Right kidney (tissue), 9 donors: ENCODE measurements around the gene ENGASE.
"Not testable (repeated sequence)": the region's sequence is repeated elsewhere in the genome, so short reads cannot be mapped to it uniquely, and the experiment has no call there.

Source experiments
- DNase-seq: peaks from one replicate; pipeline ENCODE4 v3.0.0-alpha.2; 2016
- long read RNA-seq, 8 donors: transcript quantifications; one replicate each; lab custom pipeline, GENCODE V29; 2026

The ENGASE gene, protein sequence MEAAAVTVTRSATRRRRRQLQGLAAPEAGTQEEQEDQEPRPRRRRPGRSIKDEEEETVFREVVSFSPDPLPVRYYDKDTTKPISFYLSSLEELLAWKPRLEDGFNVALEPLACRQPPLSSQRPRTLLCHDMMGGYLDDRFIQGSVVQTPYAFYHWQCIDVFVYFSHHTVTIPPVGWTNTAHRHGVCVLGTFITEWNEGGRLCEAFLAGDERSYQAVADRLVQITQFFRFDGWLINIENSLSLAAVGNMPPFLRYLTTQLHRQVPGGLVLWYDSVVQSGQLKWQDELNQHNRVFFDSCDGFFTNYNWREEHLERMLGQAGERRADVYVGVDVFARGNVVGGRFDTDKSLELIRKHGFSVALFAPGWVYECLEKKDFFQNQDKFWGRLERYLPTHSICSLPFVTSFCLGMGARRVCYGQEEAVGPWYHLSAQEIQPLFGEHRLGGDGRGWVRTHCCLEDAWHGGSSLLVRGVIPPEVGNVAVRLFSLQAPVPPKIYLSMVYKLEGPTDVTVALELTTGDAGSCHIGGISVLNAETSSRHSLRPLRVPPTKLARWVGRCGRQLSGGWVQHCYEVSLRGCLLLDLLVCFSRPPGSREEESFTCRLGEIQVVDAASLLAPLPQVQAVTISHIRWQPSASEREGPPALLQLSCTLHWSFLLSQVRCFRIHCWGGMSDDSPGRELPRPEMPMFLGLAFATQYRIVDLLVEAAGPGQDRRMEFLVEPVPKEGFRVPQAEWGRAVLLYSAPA
- long read RNA-seq, donor 1: 0 reads
- long read RNA-seq, donor 2: 0 reads
- long read RNA-seq, donor 3: 0 reads
- long read RNA-seq, donor 4, partial matches to known transcripts: 19 of 26 reads
- long read RNA-seq, donor 4, other reads (novel, unspliced or antisense): 0 of 26 reads
- long read RNA-seq, donor 5, partial matches to known transcripts: 0 of 2 reads
- long read RNA-seq, donor 5, other reads (novel, unspliced or antisense): 0 of 2 reads
- long read RNA-seq, donor 6, partial matches to known transcripts: 11 of 13 reads
- long read RNA-seq, donor 6, other reads (novel, unspliced or antisense): 0 of 13 reads
- long read RNA-seq, donor 7: 0 reads
- long read RNA-seq, donor 8, partial matches to known transcripts: 17 of 18 reads
- long read RNA-seq, donor 8, other reads (novel, unspliced or antisense): 0 of 18 reads

DNA sequence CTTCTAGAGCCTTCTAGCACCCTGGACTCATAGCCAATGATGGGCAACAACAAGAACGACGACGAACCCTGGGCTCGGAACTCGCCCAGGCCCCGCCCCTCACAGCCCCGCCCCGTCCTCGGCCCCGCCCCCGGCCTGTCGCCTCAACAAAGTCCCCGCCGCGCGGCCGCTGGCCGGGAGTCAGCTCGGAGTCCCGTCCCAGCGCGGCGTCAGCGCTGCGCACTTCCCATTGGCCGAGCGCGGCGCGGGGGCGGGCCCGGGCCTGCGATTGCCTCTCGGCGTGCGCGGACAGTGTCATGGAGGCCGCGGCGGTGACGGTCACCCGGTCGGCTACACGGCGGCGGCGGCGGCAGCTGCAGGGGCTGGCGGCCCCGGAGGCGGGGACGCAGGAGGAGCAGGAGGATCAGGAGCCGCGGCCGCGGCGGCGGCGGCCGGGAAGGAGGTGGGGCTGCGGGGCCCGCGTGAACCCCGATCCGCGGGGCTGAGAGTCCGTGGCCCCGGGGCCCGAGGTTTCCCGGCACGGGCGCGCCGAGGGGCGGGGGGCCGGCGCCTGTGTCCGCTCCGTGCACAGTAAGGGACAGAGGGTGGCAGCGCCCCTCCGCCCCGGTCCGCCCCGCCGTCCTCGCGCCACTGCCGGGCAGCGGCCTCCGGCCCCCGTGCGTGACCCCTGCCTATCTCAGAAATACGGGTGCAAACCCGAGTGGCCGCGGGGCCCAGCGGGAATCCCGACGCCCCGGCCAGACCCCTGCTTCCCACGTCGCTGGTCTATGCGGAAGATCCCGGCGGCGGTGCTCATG lies at the start of gene ENGASE:
TSS of gene ENGASE (plus strand) at position 176 of the 797 bp plus-strand sequence. CDS start at position 297, 121 bp downstream.
- peak; percentile 82 for DNase-seq

DNA sequence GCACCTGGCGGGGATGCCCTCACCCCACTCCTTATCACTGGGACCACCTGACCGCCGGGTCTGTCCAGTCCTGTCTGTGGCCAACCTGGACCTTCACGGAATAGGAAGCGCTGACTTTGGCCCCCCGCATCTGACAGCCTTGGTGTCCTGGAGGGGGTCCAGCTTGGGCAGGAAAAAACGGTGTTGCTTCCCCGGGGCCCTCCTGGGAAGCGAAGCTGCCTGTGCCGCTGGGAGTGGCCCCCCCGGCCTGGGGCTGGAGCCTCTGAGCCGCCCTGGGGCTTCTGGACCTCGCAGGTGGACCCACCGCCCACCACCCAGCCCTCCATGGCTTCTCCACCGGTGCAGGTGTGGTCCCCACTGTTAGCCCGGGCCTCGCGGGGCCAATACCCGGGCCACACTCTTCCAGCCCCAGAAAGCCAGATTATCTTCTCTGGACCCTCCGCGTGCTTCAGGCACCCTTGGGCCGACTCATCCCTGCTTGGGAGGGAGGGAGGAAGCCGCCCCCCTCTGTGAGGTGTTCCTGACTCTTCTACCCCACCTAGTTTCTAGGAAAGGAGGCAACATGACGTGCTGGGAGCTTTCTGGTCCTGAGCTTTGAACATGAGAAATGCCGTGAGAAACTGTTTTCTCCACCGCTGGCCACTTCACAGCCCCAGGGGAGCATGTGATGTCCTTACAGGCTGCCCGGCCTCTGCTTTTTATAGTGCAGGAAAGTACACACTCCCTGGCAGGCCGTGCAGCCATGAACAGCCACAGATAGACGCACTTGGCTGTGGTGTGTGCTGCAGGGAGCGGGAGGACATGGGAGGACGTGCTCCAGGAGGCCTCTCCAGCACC lies 49.5 kb upstream of the ENGASE start:
- no peak for DNase-seq

DNA sequence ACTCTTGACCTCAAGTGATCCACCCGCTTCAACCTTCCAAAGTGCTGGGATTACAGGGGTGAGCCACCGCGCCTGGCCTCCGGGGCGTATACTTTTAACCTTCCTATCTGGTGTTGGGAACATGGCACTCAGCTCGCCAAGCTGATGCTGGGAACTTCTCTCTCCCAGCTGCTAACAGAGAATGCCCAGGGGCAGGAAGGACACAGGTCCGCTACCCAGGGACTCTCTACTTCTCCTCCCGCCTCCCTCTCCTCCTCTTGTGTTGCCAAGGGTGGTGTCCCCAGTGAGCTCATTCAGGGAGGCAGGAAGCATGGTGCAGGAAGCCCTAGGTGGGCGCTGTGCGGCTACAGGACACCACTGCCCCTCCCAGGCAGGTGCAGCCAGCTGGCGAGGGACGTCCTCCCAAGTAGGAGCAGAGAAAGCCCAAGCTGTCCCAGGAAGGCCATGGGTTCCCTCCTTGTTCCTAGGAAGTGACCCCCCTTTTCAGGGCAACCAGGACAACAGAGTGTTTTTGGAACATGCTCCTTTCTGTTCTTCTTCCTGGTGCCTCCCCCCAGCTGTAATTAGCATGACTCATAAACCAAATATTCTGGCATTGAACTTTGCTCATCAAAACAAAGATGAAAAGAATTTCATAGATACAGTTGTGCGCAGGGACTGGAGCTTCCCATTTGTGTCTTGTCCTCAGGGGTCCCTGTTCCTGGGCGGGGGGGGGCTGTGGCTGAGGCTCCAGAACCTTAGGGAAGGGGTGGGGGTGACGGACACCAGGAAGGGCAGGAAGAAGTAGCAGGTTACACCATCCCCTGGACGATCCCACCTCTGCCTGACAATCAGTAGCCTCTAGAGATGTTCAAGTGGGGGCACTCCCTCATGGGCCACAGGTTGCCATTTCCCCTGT lies 48.0 kb upstream of the ENGASE start:
- no peak for DNase-seq

DNA sequence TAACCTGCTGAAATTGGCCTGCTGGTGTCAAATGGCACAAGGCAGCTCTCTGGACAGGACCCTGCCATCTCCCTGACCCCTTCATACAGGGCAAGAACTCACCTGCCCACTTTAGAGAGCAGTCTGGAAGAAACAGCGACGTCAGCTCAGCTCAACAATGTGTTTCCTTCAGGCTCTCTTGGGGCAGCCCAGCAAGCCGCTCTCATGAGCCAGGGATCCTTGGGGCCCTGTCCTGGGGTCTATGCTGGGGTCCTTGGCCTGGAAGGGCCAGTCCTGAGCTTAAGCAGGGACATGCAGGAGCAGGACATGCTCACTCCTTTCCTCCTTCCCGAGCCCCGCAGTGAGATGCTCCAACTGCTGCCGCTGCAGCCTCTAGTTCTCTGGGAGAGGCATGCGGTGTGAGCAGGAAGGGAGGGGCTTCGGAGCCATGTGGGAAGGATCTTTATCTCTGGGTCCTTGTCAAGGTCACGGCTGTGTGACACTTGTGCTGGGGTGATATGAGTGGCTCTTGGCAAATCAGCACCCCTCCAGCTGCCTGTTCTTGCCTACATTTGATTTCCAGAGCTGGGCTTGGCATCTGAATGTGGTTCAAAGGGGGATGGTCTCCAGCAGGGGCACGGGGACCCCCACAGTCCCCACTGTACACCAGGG lies 47.2 kb upstream of the ENGASE start:
- no peak for DNase-seq

DNA sequence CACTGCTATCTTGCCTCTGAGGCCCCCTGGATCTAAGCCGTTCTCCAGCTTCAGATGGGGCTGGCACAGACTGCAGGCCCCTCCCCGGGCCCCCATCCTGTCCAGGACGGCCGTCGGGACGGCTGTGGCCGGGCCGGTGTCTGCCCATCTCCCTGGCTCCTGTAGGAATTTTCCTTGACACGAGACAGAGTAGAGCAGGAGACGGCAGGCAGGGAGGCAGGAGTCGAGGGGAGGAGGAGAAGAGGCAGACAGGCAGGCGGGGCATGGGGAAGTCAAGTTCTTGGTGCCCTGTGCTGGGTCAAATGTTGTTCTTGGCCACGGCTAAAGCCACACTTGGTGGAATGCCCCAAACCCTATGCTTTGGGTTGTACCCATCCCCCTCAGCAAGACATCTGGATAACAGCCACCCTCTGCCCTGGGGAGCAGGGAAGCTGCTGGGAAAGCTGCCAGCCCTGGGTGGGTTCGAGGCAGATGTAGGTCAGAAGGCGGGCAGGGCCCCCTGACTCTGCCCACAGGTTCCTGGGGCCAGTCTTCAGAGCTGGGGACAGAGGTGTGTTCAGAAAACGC lies 46.6 kb upstream of the ENGASE start:
- no peak for DNase-seq

DNA sequence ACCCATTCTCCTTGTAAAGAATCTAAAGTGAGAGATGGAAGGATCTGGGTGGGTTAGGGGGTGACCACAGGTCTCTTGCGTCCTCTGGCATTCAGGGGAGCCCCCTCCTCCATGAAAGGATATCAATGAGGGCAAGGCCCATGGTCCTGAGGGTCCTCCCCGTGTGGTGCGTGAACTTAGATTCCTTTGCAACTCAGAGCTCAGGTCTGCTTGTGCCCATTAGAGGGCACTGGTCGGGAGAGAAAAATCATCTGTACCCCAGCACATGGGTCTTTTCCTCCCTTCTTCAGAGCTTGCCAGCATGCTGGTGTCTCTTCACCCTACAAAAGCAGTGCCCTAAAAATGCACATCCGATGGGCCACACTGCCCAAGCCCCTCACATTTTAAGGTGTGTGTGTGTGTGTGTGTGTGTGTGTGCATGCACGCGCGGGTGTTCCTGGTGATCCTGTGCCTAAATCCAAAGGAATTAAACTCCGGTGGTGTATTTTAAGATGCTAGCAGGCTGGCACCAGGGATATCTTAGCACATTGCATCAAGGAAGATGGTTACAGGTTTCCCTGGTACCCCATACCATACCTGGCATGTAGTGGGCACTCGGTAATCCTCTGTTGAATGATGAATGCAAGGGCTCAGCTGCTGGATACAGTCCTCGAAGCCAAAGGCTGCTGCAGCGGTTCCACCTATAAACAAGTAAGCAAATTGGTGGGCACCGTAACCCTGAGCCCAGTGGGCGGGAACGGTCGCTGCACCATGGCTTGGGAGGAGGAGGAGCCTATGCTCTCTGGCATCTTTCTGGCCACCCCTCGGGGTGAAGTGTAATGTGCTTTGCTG lies 45.9 kb upstream of the ENGASE start:
- DNase-seq: no peak

DNA sequence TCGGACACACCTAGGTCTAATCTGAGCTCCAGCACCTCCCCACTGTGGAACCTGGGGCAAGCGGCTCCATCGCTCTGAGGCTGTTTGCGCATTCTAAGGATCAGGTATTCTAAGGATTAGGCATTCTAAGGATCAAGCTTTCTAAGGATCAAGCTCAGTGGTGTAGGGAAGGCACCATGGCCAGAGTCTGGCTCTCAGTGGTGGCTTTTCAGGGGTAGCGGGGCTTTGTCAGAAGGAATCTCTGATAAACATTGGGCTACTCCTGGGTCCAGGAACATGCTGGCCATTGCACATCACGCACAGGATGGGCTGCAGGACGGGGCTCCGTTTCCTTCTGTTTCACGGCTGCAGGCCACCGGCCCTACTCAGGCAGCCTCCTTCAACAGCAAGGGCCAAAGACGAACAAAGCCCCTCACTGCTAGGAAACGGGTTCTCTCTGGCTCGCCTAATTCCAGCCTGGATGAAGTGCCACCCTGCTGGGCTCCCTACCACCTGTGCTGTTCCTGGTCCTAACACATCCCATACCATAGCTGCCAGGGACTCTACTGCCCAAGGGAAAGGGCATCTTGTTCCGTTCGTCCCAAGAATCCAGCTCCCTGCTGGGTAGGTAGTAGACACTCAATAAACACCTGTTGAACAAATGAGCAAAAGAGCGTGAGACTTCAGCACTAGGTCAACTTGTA lies 45.2 kb upstream of the ENGASE start:
- DNase-seq: no peak

DNA sequence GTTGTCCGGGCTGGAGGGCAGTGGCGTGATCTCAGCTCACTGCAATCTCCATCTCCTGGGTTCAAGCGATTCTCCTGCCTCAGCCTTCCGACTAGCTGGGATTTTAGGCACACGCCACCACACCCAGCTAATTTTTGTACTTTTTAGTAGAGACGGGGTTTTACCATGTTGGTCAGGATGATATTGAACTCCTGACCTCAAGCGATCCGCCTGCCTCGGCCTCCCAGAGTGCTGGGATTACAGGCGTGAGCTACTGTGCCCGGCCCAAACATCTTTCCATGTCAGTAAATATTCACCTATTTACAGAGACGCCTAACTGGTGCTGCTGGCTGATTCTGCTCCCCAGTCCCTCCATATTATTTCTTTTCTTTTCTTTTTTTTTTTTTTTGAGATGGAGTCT lies 44.0 kb upstream of the ENGASE start:
- DNase-seq: not testable (repeated sequence)

DNA sequence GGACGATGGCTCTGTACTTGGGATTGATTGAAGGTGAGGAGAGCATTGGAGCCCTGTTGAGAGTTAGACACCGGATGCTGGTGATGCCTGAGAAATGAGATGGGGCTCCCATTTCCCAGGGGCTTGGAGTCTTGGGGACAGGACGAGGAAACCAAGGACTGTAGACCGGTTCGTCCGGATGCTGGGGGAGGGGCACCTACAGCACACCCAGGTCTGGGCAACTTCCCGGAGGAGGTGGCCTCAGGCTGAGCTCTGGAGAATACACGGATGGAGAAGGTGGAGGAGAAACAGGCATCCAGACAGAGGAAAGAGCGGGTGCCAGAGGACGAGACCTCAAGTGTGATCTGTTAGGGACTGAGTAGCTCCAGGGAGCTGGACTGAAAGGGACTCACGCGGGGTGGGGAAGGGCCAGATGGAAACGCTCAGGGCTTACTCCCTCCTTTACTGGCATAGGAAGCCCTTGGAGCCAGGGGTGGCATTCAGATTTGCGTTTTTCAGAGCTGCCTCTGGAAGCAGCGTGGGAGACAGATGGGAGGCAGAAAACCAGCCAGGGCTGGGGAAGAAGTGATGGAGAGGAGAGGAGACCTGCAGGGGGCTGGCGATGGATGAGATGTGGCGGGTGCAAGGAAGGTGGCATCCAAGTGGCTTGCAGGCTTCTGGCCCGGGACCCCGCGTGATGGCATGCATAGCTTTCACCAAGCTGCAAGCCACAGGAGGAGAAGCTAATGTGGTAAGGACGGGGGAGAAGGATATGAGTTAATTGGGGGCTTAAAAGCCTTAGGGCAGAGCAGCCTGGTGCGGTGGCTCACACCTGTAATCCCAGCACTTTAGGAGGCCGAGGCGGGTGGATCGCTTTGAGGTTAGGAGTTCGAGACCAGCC lies 42.4 kb upstream of the ENGASE start:
- DNase-seq: no peak

DNA sequence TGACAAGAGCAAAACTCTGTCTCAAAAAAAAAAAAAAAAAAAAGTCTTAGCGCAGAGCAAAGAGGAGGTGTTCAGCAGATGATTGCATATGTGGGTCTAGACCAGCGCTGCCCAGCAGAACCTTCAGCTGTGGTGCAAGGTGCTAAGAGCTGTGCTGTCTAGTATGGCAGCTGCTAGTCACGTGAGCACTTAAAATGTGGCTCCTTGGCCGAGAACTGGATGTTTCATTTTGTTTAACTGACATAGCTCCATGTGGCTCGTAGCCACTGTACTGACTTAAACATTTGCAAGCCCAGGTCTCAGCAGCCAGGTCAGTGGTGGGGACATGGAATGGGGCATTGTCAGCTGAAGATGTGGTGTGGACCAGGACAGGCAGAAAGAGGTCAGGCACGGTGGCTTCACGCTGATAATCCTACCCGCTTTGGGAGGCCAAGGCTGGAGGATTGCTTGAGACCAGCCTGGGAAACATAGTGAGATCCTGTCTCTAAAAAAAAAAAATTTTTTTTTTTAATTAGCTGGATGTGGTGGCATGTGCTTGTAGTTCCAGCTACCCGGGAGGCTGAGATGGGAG lies 41.5 kb upstream of the ENGASE start:
- no peak for DNase-seq

DNA sequence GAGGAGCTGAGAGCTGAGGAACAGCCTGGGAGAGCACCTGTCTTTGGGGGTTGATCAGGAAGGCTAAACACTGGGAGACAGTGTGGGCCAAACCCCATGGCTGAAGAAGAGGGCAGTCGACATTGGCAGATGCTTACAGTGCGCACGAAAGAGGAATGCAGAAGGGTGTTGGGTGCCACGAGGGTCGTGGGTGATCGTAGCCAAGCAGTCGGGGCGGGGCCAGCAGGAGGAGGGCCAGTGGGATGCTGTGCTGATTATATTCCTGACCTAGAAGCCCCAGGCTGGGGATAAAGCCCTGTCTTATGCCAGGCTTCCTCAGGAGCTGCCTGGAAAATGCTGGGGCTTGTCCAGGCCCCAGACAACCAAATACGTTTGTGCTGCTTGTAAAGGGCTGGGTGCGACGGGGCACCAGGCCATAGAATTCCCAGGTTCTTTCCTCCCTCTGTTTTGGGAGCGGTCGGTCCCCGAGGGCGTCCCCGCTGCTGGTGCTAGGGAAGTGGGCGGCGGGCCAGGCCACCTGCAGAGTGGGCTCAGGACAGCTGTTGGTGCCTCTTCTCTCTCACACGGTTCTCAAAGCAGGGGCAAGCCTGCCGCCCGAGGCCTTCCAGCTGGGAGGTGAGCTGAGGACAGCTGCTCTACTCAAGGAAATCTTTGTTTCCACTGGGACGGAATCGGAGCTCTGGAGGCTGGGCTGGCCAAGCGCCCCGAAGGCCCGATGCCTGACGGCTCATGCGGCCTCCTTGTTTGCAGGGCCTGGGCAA lies 40.7 kb upstream of the ENGASE start:
- DNase-seq: no peak

DNA sequence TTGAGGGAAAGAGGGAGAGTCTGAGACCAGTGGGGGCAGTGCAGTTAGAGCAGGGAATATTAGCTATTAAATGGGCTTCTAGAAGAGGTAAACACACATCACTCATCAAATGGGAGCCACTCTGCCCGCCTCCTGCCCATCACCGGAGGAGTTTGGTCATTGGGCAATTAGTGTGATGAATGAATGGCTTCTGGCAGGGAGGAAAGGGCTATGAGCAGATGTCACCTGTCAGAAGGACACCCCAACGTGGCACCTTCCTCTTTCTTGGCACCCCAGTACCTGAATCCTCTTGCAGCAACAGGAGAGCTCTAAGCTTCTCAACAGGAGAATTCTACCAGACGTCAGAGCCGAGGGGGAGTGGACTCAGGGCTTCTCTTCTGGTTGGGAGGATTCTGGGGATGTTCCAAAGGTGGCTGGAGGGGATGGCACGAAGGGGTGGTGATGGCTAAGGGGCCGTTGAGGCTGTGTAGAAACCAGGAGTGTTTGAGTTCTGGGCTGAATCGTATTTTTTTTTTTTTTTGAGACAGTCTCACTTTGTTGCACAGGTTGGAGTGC lies 39.6 kb upstream of the ENGASE start:
- no peak for DNase-seq

DNA sequence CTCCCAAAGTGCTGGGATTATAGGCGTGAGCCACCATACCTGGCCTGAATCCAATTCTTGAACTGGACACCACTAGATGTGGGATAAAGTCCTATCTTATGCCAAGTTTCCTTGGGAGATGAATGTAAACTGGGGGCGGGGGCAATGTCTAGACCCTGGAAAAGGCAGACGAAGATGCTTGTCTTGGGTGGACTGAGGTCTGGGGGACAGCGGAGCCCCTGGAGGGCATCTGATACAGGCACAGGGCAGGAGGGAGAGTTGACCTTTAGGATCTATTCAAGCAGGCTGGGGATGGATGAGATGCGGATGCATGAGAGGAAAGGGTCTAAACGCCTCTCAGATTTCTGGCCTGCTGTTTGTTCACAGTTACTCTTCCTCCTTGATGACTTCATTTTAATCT lies 38.9 kb upstream of the ENGASE start:
- DNase-seq: no peak

DNA sequence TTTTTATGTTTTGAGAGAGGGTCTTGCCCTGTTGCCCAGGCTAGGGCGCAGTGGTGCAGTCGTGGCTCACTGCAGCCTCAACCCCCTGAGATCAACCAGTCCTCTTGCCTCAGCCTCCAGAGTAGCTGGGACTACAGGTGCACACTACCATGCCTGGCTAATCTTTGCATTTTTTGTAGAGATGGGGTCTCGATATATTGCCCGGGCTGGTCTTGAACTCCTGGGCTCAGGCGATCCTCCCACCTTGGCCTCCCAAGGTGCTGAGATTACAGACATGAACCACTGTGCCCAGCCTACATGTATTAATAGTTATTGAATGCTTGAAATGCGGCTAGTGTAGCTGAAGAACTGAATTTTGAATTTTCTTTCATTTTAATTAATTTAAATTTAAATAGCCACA lies 38.4 kb upstream of the ENGASE start:
- DNase-seq: no peak

DNA sequence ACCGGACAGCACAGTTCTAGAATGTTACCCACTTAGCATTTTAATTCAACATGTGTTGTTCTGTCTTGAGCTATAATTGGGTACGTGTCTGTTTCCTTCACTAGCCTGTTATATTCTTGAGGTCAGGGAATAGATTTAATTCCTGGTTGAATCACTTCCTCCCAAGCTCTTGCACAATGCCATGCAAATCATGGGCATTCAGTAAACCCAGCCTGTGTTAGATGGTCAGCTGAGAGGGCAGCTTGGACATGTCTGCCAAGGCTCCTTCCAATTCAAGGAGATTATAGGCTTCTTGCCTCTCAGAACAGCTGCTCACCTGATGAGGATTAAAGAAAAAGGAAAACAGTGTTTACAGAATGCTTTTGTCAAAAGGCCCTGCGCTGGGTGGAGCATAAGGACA lies 38.0 kb upstream of the ENGASE start:
- DNase-seq: no peak
